H9 (cell line): ENCODE results near the gene RUNX2. TPM values are rescaled to one million over a fixed set of nuclear protein-coding genes. Genes with fewer than 3 reads are reported as not detected.

Source experiments
- DNase-seq: peaks from one replicate; pipeline ENCODE4 v3.0.0-alpha.2; 2017
- H2AFZ ChIP-seq: one replicate; pipeline ENCODE4 v1.6.1; 2013; ENCODE audit warnings: mild to moderate bottlenecking, low read length, control low read depth, moderate library complexity
- H2AK5ac ChIP-seq: 2 replicates; pipeline ENCODE4 v1.6.1; 2013; ENCODE audit warnings: low read length, control low read depth, mixed read lengths; ENCODE audit not compliant: insufficient read length
- H2BK120ac ChIP-seq: one replicate; pipeline ENCODE4 v1.6.1; 2013; ENCODE audit warnings: low read depth, mild to moderate bottlenecking, low read length, control low read depth, inconsistent platforms; ENCODE audit not compliant: poor library complexity, severe bottlenecking
- H2BK12ac ChIP-seq: 2 replicates; pipeline ENCODE4 v1.6.1; 2013; ENCODE audit warnings: low read length, control low read depth, mixed read lengths, low read depth; ENCODE audit not compliant: insufficient read length
- H2BK15ac ChIP-seq: 2 replicates; pipeline ENCODE4 v1.6.1; 2013; ENCODE audit warnings: low read depth, low read length, control low read depth
- H2BK20ac ChIP-seq: one replicate; pipeline ENCODE4 v1.6.1; 2013; ENCODE audit warnings: low read depth, mild to moderate bottlenecking, low read length, control low read depth, inconsistent platforms; ENCODE audit not compliant: poor library complexity, severe bottlenecking
- H2BK5ac ChIP-seq: 2 replicates; pipeline ENCODE4 v1.6.1; 2013; ENCODE audit warnings: low read length, control low read depth, mixed read lengths; ENCODE audit not compliant: insufficient read length
- H3K14ac ChIP-seq: 2 replicates; pipeline ENCODE4 v1.6.1; 2013; ENCODE audit warnings: low read length, control low read depth; ENCODE audit not compliant: insufficient read depth
- H3K18ac ChIP-seq: 2 replicates; pipeline ENCODE4 v1.6.1; 2013; ENCODE audit warnings: low read depth, mild to moderate bottlenecking, mixed read lengths, low read length, control low read depth; ENCODE audit not compliant: insufficient read length
- H3K23ac ChIP-seq: 2 replicates; pipeline ENCODE4 v1.6.1; 2013; ENCODE audit warnings: low read length, control low read depth, mixed read lengths, low read depth; ENCODE audit not compliant: insufficient read length
- H3K23me2 ChIP-seq: 2 replicates; pipeline ENCODE4 v1.6.1; 2013; ENCODE audit warnings: low read depth, mild to moderate bottlenecking, mixed read lengths, low read length, control low read depth; ENCODE audit not compliant: insufficient read length, poor library complexity, severe bottlenecking
- H3K27ac ChIP-seq: 2 replicates; pipeline ENCODE4 v1.5.1; 2013; ENCODE audit warnings: low read length, control low read depth, mixed read lengths, low read depth; ENCODE audit not compliant: insufficient read length
- H3K27me3 ChIP-seq: 2 replicates; pipeline ENCODE4 v1.6.1; 2013; ENCODE audit warnings: low read length, control low read depth, inconsistent platforms; ENCODE audit not compliant: insufficient read depth
- H3K4ac ChIP-seq: 2 replicates; pipeline ENCODE4 v1.6.1; 2013; ENCODE audit warnings: low read depth, mild to moderate bottlenecking, control low read depth, inconsistent platforms, low read length, moderate library complexity
- H3K4me1 ChIP-seq: 2 replicates; pipeline ENCODE4 v1.6.1; 2013; ENCODE audit warnings: low read length, control low read depth, inconsistent platforms; ENCODE audit not compliant: insufficient read depth
- H3K4me2 ChIP-seq: 2 replicates; pipeline ENCODE4 v1.6.1; 2013; ENCODE audit warnings: low read length, control low read depth, mixed read lengths; ENCODE audit not compliant: insufficient read length, insufficient read depth
- H3K56ac ChIP-seq: 2 replicates; pipeline ENCODE4 v1.6.1; 2013; ENCODE audit warnings: low read depth, mild to moderate bottlenecking, mixed read lengths, low read length, control low read depth; ENCODE audit not compliant: insufficient read length
- H3K79me1 ChIP-seq: 2 replicates; pipeline ENCODE4 v1.6.1; 2013; ENCODE audit warnings: low read depth, mild to moderate bottlenecking, moderate library complexity, low read length, control low read depth, inconsistent platforms; ENCODE audit not compliant: insufficient read depth, poor library complexity, severe bottlenecking
- H3K79me2 ChIP-seq: 2 replicates; pipeline ENCODE4 v1.6.1; 2013; ENCODE audit warnings: low read length, control low read depth, inconsistent platforms; ENCODE audit not compliant: insufficient read depth
- H3K9ac ChIP-seq: 2 replicates; pipeline ENCODE4 v1.6.1; 2013; ENCODE audit warnings: low read length, control low read depth, mixed read lengths; ENCODE audit not compliant: insufficient read length; ENCODE audit errors: extremely low read depth
- H3K9me3 ChIP-seq: one replicate; pipeline ENCODE4 v1.6.1; 2013; ENCODE audit warnings: low read depth, low read length, inconsistent platforms; ENCODE audit not compliant: control insufficient read depth
- H3T11ph ChIP-seq: one replicate; pipeline ENCODE4 v1.6.1; 2013; ENCODE audit warnings: mild to moderate bottlenecking, low read length, control low read depth, inconsistent platforms
- H4K20me1 ChIP-seq: one replicate; pipeline ENCODE4 v1.6.1; 2013; ENCODE audit not compliant: control insufficient read depth, insufficient read length, insufficient read depth
- H4K5ac ChIP-seq: 2 replicates; pipeline ENCODE4 v1.6.1; 2013; ENCODE audit warnings: low read depth, mild to moderate bottlenecking, mixed read lengths, low read length, control low read depth; ENCODE audit not compliant: insufficient read length
- H4K8ac ChIP-seq: replicated peaks from 2 replicates; pipeline ENCODE4 v1.6.1; 2013; ENCODE audit warnings: low read length, control low read depth, mixed read lengths, low read depth; ENCODE audit not compliant: insufficient read length
- H4K91ac ChIP-seq: 2 replicates; pipeline ENCODE4 v1.6.1; 2013; ENCODE audit warnings: low read depth, mild to moderate bottlenecking, moderate library complexity, mixed read lengths, low read length, control low read depth; ENCODE audit not compliant: insufficient read length
- H3K27ac Mint-ChIP-seq, 3 experiments: 2 replicates in 2 of 3; 3 replicates in 1 of 3; pipeline ENCODE4 v1.8.0; 2020 to 2021; ENCODE audit warnings: mixed read lengths in 3 of 3, mild to moderate bottlenecking in 1 of 3, moderate library complexity in 1 of 3
- H3K27me3 Mint-ChIP-seq: 2 replicates; pipeline ENCODE4 v1.8.0; 2021; ENCODE audit warnings: low read depth, mild to moderate bottlenecking, moderate library complexity, mixed read lengths
- H3K36me3 Mint-ChIP-seq, 3 experiments: 2 replicates in 2 of 3; 3 replicates in 1 of 3; pipeline ENCODE4 v1.8.0; 2020 to 2021; ENCODE audit warnings: low read depth in 3 of 3, mixed read lengths in 3 of 3; ENCODE audit not compliant: insufficient read depth in 1 of 3
- H3K4me1 Mint-ChIP-seq, 2 experiments: 2 replicates each; pipeline ENCODE4 v1.8.0; 2020; ENCODE audit warnings: mixed read lengths in 2 of 2
- H3K4me3 Mint-ChIP-seq, 2 experiments: 2 replicates in 1 of 2; 3 replicates in 1 of 2; pipeline ENCODE4 v1.8.0; 2020 to 2021; ENCODE audit warnings: mild to moderate bottlenecking in 2 of 2, mixed read lengths in 2 of 2, moderate library complexity in 1 of 2
- H3K9me3 Mint-ChIP-seq, 2 experiments: 2 replicates in 1 of 2; 3 replicates in 1 of 2; pipeline ENCODE4 v1.8.0; 2020; ENCODE audit warnings: mild to moderate bottlenecking in 2 of 2, mixed read lengths in 2 of 2, moderate library complexity in 1 of 2
- WGBS: extraction: QIAGEN DNeasy Blood & Tissue Kit; methylation state at CpG from one replicate; pipeline ENCODE4 v1.1.7; 2013; ENCODE audit warnings: missing lambda C conversion rate, low lambda C conversion rate, mixed read lengths; ENCODE audit not compliant: insufficient read length; ENCODE audit errors: extremely low coverage; 5-methylcytosine and 5-hydroxymethylcytosine counted together
- total RNA-seq: library from RNA; stranded (reverse); gene quantifications from 2 replicates; pipeline ENCODE4 v1.2.1, GENCODE V29; 2021
- TF ChIP-seq, protein P1 (sequence below): fragments of 200-600 bp; sonication (generic); conservative IDR thresholded peaks from 3 replicates; pipeline ENCODE4 v1.8.0; 2021; ENCODE audit warnings: antibody characterized with exemption, mild to moderate bottlenecking

The RUNX2 gene
- total RNA-seq, 1 experiment from 2014 or later = 0.15 TPM

DNA sequence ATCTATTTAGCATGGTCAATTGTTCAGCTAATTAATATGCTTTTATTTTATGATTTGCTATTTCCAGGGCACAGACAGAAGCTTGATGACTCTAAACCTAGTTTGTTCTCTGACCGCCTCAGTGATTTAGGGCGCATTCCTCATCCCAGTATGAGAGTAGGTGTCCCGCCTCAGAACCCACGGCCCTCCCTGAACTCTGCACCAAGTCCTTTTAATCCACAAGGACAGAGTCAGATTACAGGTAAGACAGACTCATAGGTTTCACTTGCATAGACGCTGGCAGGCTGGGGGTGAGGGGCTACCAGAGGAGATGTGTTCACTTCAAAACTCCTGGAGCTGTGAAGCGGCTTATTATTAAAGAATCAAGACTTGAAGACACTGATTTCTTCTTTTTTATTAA is 163.7 kb downstream of the RUNX2 start:
- H3K4ac ChIP-seq = no peak overlapping the region
- DNase-seq = no peak
- no peaks in the 10 kb centered on the region for H3K4me1 ChIP-seq
- H3T11ph ChIP-seq = no peak overlapping the region
- no peaks in the 10 kb centered on the region for H3K27me3 ChIP-seq
- H3K4me1 Mint-ChIP-seq = peaks cover 5% of the 10 kb centered on the region in 2 experiments
- no peaks in the 10 kb centered on the region for H3K79me1 ChIP-seq
- no peak overlapping the region for H2AFZ ChIP-seq
- no peak overlapping the region for H2BK120ac ChIP-seq
- no peaks in the 10 kb centered on the region for H3K23me2 ChIP-seq
- H3K36me3 Mint-ChIP-seq = no peaks in the 10 kb centered on the region
- TF ChIP-seq, protein P1, sequence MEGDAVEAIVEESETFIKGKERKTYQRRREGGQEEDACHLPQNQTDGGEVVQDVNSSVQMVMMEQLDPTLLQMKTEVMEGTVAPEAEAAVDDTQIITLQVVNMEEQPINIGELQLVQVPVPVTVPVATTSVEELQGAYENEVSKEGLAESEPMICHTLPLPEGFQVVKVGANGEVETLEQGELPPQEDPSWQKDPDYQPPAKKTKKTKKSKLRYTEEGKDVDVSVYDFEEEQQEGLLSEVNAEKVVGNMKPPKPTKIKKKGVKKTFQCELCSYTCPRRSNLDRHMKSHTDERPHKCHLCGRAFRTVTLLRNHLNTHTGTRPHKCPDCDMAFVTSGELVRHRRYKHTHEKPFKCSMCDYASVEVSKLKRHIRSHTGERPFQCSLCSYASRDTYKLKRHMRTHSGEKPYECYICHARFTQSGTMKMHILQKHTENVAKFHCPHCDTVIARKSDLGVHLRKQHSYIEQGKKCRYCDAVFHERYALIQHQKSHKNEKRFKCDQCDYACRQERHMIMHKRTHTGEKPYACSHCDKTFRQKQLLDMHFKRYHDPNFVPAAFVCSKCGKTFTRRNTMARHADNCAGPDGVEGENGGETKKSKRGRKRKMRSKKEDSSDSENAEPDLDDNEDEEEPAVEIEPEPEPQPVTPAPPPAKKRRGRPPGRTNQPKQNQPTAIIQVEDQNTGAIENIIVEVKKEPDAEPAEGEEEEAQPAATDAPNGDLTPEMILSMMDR = no peak
- no peak overlapping the region for H3K14ac ChIP-seq
- no peak overlapping the region for H3K27ac Mint-ChIP-seq
- H3K4me3 Mint-ChIP-seq = no peak overlapping the region
- H3K27me3 Mint-ChIP-seq = no peaks in the 10 kb centered on the region; the same call in 1 of the 2 replicates
- no peak overlapping the region for H2BK15ac ChIP-seq
- H3K23ac ChIP-seq = no peak overlapping the region
- no peak overlapping the region for H2BK5ac ChIP-seq
- no peaks in the 10 kb centered on the region for H3K9me3 Mint-ChIP-seq
- no peak overlapping the region for H4K8ac ChIP-seq
- H3K56ac ChIP-seq = no peak overlapping the region
- no CpG with 5 or more reads among the region's 6 CpGs for WGBS
- H3K9me3 ChIP-seq = no peaks in the 10 kb centered on the region
- H2AK5ac ChIP-seq = no peak overlapping the region
- H3K18ac ChIP-seq = no peak overlapping the region
- H3K4me2 ChIP-seq = no peak overlapping the region
- no peaks in the 10 kb centered on the region for H3K79me2 ChIP-seq
- H4K91ac ChIP-seq = no peak overlapping the region
- H3K9ac ChIP-seq = no peak overlapping the region
- no peak overlapping the region for H4K5ac ChIP-seq
- H3K27ac ChIP-seq = no peak overlapping the region
- H4K20me1 ChIP-seq = no peaks in the 10 kb centered on the region
- no peak overlapping the region for H2BK12ac ChIP-seq
- no peak overlapping the region for H2BK20ac ChIP-seq
